Measurements from ENCODE around the gene ZFYVE28. TPM values are rescaled to one million over a fixed set of nuclear protein-coding genes. Genes with fewer than 3 reads are reported as not detected.

ZFYVE28 gene
- total RNA-seq, 1 donor from 2014 or later, result 3.3 TPM

DNA sequence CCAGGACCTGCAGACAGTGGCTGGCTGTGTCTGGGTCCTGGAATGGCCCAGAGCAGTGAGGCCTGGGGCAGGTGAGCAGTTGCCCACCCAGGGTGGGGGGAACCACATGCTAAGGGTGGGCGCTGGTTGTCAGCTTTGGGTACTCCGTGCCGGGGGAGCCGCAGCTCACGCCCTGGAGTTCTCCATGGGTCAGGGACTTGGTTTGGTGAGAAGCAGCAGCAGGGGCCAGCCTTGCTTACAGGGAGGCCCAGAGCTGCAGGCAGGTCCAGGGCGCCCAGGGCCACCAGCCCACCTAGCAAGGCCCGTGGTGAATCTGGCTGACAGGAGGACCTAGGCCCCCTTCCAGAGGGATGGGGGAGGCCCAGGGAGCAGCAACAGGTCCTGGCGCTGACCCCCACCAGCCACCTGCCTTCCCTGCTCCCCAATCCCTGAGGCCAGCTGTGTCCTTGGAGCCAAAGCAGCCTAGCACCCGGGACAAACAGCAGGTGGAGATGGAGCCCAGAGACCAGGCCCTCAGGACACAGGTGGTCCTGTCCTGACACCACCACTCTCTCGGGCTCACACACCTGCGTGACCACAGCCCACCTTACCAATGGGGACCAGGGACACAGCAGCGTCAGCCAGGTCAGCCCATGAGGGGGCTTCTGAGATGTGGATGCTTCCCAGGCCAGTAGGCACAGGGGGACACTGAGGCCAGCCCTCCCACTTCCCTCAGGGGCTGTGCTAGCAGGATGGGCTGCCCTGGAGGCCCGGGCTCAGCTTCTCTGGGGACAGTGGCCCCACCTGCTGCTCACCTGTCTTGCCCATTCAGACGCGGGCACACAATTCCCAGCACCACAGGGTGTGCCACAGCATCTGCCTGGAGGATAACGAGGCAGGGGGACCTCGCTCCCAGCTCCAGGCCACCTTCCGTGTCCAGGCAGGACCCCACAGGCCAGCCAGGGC, 160.1 kb downstream of the ZFYVE28 start:
- no peak overlapping the region for H3K27ac Mint-ChIP-seq
- H3K4me1 Mint-ChIP-seq (ENCODE audit: low read depth), result peaks cover 2% of the 10 kb centered on the region
- H3K9me3 Mint-ChIP-seq (ENCODE audit: low read depth), result no peaks in the 10 kb centered on the region
- DNase-seq (ENCODE audit: low spot score, unreplicated experiment), result peak; percentile 9
- no peak for TF ChIP-seq CTCF (IDR thresholded peaks at IDR 0.05; ENCODE audit: unreplicated experiment)
- H3K4me3 Mint-ChIP-seq (ENCODE audit: low read depth), result peak overlapping the region; percentile 24
- peaks cover 3% of the 10 kb centered on the region for H3K36me3 Mint-ChIP-seq (ENCODE audit: insufficient read depth)
- H3K27me3 Mint-ChIP-seq, result no peaks in the 10 kb centered on the region

- no peaks in the 10 kb centered on the region for H3K27me3 Mint-ChIP-seq
- H3K36me3 Mint-ChIP-seq (ENCODE audit: insufficient read depth), result peaks cover 3% of the 10 kb centered on the region
- no peak for DNase-seq (ENCODE audit: low spot score, unreplicated experiment)
- no peak overlapping the region for H3K4me3 Mint-ChIP-seq (ENCODE audit: low read depth)
- no peak for TF ChIP-seq CTCF (IDR thresholded peaks at IDR 0.05; ENCODE audit: unreplicated experiment)
- peaks cover 2% of the 10 kb centered on the region for H3K4me1 Mint-ChIP-seq (ENCODE audit: low read depth)
- no peaks in the 10 kb centered on the region for H3K9me3 Mint-ChIP-seq (ENCODE audit: low read depth)
- no peak overlapping the region for H3K27ac Mint-ChIP-seq
Measured at GRCh38 chr4:2257361-2258081, 160.9 kb downstream of the ZFYVE28 start.

DNA sequence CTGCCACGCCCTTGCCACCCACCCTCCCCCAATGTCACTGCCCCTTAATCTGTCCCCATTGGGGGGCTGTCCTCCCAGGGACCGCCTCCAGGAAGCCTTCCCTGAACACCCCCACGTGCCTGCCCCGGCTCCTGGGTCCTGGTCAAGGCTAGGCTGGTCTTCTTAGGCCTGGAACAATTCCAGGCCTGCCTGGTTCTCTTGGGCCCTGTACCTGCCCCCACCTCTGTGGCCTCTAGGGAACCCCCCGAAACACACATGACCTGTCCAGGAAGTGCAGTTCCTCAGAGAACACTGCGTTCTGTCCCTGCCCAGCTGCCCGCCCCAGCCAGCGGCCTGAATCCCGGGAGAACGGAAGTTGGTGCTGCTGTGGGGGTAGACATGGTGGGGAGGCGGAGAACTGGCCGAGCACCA, 161.7 kb downstream of the ZFYVE28 start:
- H3K9me3 Mint-ChIP-seq (ENCODE audit: low read depth), result no peaks in the 10 kb centered on the region
- no peak overlapping the region for H3K27ac Mint-ChIP-seq
- no peak for TF ChIP-seq CTCF (IDR thresholded peaks at IDR 0.05; ENCODE audit: unreplicated experiment)
- peaks cover 3% of the 10 kb centered on the region for H3K36me3 Mint-ChIP-seq (ENCODE audit: insufficient read depth)
- H3K4me1 Mint-ChIP-seq (ENCODE audit: low read depth), result peaks cover 2% of the 10 kb centered on the region
- H3K4me3 Mint-ChIP-seq (ENCODE audit: low read depth), result no peak overlapping the region
- DNase-seq (ENCODE audit: low spot score, unreplicated experiment), result no peak
- no peaks in the 10 kb centered on the region for H3K27me3 Mint-ChIP-seq

DNA sequence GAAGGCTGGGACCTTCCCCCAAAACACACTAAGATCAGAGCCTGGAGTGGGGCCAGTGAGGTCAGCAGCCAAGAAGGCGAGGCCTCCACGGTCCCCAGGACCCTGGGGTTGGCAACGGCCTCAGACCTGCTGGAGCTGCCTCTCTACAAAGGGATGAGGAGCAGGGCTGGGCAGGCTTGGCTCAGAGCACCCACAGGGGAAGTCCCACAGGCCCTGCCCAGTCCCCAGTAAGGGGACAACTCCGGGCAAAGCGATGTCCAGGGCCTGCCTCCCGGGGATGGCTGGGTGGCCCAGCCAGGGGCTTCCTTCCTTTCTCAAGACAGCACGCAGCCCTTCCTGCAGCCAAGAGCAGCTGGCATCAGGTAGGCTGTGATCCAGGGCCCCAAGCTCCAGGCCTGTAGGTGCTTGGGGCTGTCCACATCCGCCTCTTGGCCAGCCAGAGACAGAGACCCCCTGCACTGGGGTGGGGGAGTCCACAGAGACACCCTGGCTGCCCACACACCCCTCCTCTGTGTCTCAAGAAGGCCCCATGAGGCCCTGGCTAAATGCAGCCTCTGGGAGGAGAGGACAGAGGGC, 162.2 kb downstream of the ZFYVE28 start:
- TF ChIP-seq CTCF (IDR thresholded peaks at IDR 0.05; ENCODE audit: unreplicated experiment), result no peak
- Mint-ChIP-seq H3K9me3 (ENCODE audit: low read depth) (no peaks in the 10 kb centered on the region), H3K4me1 (ENCODE audit: low read depth) (peaks cover 2% of the 10 kb centered on the region), H3K4me3 (ENCODE audit: low read depth) (no peak overlapping the region), H3K27ac (no peak overlapping the region), H3K27me3 (no peaks in the 10 kb centered on the region), H3K36me3 (ENCODE audit: insufficient read depth) (peaks cover 3% of the 10 kb centered on the region)
- peak; percentile 10 for DNase-seq (ENCODE audit: low spot score, unreplicated experiment)

- DNase-seq (ENCODE audit: low spot score, unreplicated experiment), result no peak
- H3K36me3 Mint-ChIP-seq (ENCODE audit: insufficient read depth), result peaks cover 3% of the 10 kb centered on the region
- no peak overlapping the region for H3K4me3 Mint-ChIP-seq (ENCODE audit: low read depth)
- peaks cover 2% of the 10 kb centered on the region for H3K4me1 Mint-ChIP-seq (ENCODE audit: low read depth)
- TF ChIP-seq CTCF (IDR thresholded peaks at IDR 0.05; ENCODE audit: unreplicated experiment), result no peak
- H3K27ac Mint-ChIP-seq, result no peak overlapping the region
- no peaks in the 10 kb centered on the region for H3K27me3 Mint-ChIP-seq
- H3K9me3 Mint-ChIP-seq (ENCODE audit: low read depth), result no peaks in the 10 kb centered on the region
Measured at GRCh38 chr4:2255501-2256155, 162.8 kb downstream of the ZFYVE28 start.
